H1 (cell line): ENCODE data around the gene PCDHB13. TPM values are rescaled to one million over a fixed set of nuclear protein-coding genes. Genes with fewer than 3 reads are reported as not detected.

Source experiments
- CTCF ChIA-PET: fragments of 300-600 bp; sonication (Branson Sonifier 250); formaldehyde crosslinking; loops from one replicate; lab custom pipeline; 2021; ENCODE audit not compliant: partially characterized antibody; lab: Charles Lee
- POLR2A ChIA-PET: fragments of 300-600 bp; sonication (Branson Sonifier 250); formaldehyde crosslinking; loops from one replicate; lab custom pipeline; 2021; ENCODE audit warnings: inconsistent platforms; ENCODE audit not compliant: partially characterized antibody; lab: Charles Lee
- DNase-seq, 2 experiments: peaks; one replicate each; pipeline versions ENCODE4 v3.0.0 to v3.0.0-alpha.2; 2010 to 2022; ENCODE audit warnings: low spot score in 2 of 2, low read depth in 1 of 2, mixed read lengths in 1 of 2
- FAIRE-seq: peaks from 2 replicates; lab custom pipeline; 2011; peaks lifted over from hg19 to GRCh38; lab: Jason Lieb, UNC
- H2AFZ ChIP-seq: 2 replicates; pipeline ENCODE4 v1.8.1; 2012; ENCODE audit warnings: low read length, inconsistent platforms
- H2AK5ac ChIP-seq: 2 replicates; pipeline ENCODE4 v1.6.1; 2013; ENCODE audit warnings: low read depth, low read length
- H2BK120ac ChIP-seq: replicated peaks from 2 replicates; pipeline ENCODE3; 2013; ENCODE audit warnings: low read depth, low read length, inconsistent platforms
- H2BK12ac ChIP-seq: 2 replicates; pipeline ENCODE4 v1.6.1; 2013; ENCODE audit warnings: low read depth, low read length
- H2BK15ac ChIP-seq: 2 replicates; pipeline ENCODE4 v1.6.1; 2013; ENCODE audit warnings: low read length
- H2BK20ac ChIP-seq: 2 replicates; pipeline ENCODE4 v1.6.1; 2013; ENCODE audit warnings: low read length
- H2BK5ac ChIP-seq: 2 replicates; pipeline ENCODE4 v1.6.1; 2013; ENCODE audit warnings: low read depth, low read length
- H3K14ac ChIP-seq: 2 replicates; pipeline ENCODE4 v1.6.1; 2013; ENCODE audit warnings: inconsistent platforms; ENCODE audit not compliant: insufficient read length
- H3K18ac ChIP-seq: 2 replicates; pipeline ENCODE4 v1.6.1; 2013; ENCODE audit warnings: low read length; ENCODE audit errors: extremely low read depth
- H3K23ac ChIP-seq: 2 replicates; pipeline ENCODE4 v1.6.1; 2013; ENCODE audit warnings: inconsistent platforms; ENCODE audit not compliant: insufficient read length
- H3K23me2 ChIP-seq: 2 replicates; pipeline ENCODE4 v1.6.1; 2013; ENCODE audit warnings: low read depth, low read length
- H3K27ac ChIP-seq: 2 replicates; pipeline ENCODE4 v1.6.1; 2011; ENCODE audit warnings: low read depth, low read length, inconsistent platforms
- H3K27me3 ChIP-seq, 4 experiments: replicated peaks in 1 of 4; 1 replicate in 1 of 4; 2 replicates in 3 of 4; pipeline versions ENCODE4 v1.6.1 to v1.8.1; 2011 to 2013; ENCODE audit warnings: low read length in 3 of 4, mild to moderate bottlenecking in 3 of 4, inconsistent platforms in 2 of 4, mixed read lengths in 2 of 4, moderate library complexity in 1 of 4; ENCODE audit not compliant: control insufficient read depth in 3 of 4, insufficient read depth in 3 of 4; ENCODE audit errors: extremely low read depth in 1 of 4
- H3K36me3 ChIP-seq, 4 experiments: 2 replicates each; pipeline versions ENCODE4 v1.6.1 to v1.8.1; 2011 to 2013; ENCODE audit warnings: mild to moderate bottlenecking in 4 of 4, low read length in 3 of 4, moderate library complexity in 2 of 4, control low read depth in 1 of 4, inconsistent platforms in 1 of 4; ENCODE audit not compliant: insufficient read depth in 4 of 4, control insufficient read depth in 2 of 4
- H3K4ac ChIP-seq: replicated peaks from 2 replicates; pipeline ENCODE3; 2013; ENCODE audit warnings: low read length, low read depth, mixed read lengths, inconsistent platforms; ENCODE audit not compliant: insufficient read length
- H3K4me1 ChIP-seq, 4 experiments: replicated peaks in 1 of 4; 1 replicate in 1 of 4; 2 replicates in 3 of 4; pipeline versions ENCODE4 v1.6.1 to v1.8.1; 2011 to 2013; ENCODE audit warnings: low read length in 3 of 4, inconsistent platforms in 2 of 4, mixed read lengths in 1 of 4; ENCODE audit not compliant: insufficient read depth in 4 of 4, control insufficient read depth in 3 of 4
- H3K4me2 ChIP-seq, 2 experiments: 2 replicates each; pipeline versions ENCODE4 v1.6.1 to v1.8.1; 2011 to 2013; ENCODE audit warnings: low read depth in 2 of 2, low read length in 2 of 2, control low read depth in 1 of 2, inconsistent platforms in 1 of 2, mild to moderate bottlenecking in 1 of 2; ENCODE audit not compliant: insufficient read depth in 1 of 2
- H3K4me3 ChIP-seq, 4 experiments: fragments of 200-600, 300-600 bp in 1 of 4; sonication (generic), shearing (Covaris generic), sonication (Bioruptor Twin) in 1 of 4; 2 replicates each; pipeline versions ENCODE4 v1.5.1 to v1.8.1; 2011 to 2016; ENCODE audit warnings: low read length in 4 of 4, low read depth in 3 of 4, control low read depth in 2 of 4, inconsistent platforms in 2 of 4, mild to moderate bottlenecking in 2 of 4, mixed read lengths in 1 of 4, moderate library complexity in 1 of 4; ENCODE audit not compliant: insufficient read depth in 2 of 4; ENCODE audit errors: extremely low read depth in 1 of 4
- H3K56ac ChIP-seq: replicated peaks from 2 replicates; pipeline ENCODE3; 2013; ENCODE audit warnings: low read depth, mild to moderate bottlenecking, mixed read lengths, low read length, inconsistent platforms; ENCODE audit not compliant: insufficient read length
- H3K79me1 ChIP-seq: 2 replicates; pipeline ENCODE4 v1.6.1; 2013; ENCODE audit warnings: low read depth, low read length, control low read depth
- H3K79me2 ChIP-seq, 2 experiments: 2 replicates each; pipeline versions ENCODE4 v1.6.1 to v1.8.1; 2012 to 2013; ENCODE audit warnings: low read length in 2 of 2, mild to moderate bottlenecking in 2 of 2, inconsistent platforms in 1 of 2; ENCODE audit not compliant: insufficient read depth in 2 of 2, control insufficient read depth in 1 of 2
- H3K9ac ChIP-seq, 4 experiments: replicated peaks in 1 of 4; 1 replicate in 1 of 4; 2 replicates in 3 of 4; pipeline versions ENCODE4 v1.6.1 to v1.8.1; 2011 to 2013; ENCODE audit warnings: low read depth in 3 of 4, low read length in 3 of 4, control low read depth in 2 of 4, mild to moderate bottlenecking in 2 of 4, moderate library complexity in 2 of 4, inconsistent platforms in 1 of 4; ENCODE audit errors: extremely low read depth in 1 of 4
- H3K9me3 ChIP-seq, 2 experiments: 2 replicates each; pipeline versions ENCODE4 v1.6.1 to v1.8.1; 2012 to 2013; ENCODE audit warnings: mild to moderate bottlenecking in 2 of 2, moderate library complexity in 2 of 2, control low read depth in 1 of 2, inconsistent platforms in 1 of 2, low read depth in 1 of 2, low read length in 1 of 2, mixed read lengths in 1 of 2; ENCODE audit not compliant: insufficient read depth in 2 of 2
- H4K20me1 ChIP-seq, 2 experiments: replicated peaks in 1 of 2; 2 replicates each; pipeline versions ENCODE3 to v1.8.1; 2011 to 2013; ENCODE audit warnings: inconsistent platforms in 2 of 2, low read length in 2 of 2, mild to moderate bottlenecking in 1 of 2; ENCODE audit not compliant: insufficient read depth in 2 of 2, control insufficient read depth in 1 of 2
- H4K5ac ChIP-seq: 2 replicates; pipeline ENCODE4 v1.6.1; 2013; ENCODE audit warnings: low read length, low read depth, mixed read lengths, inconsistent platforms; ENCODE audit not compliant: insufficient read length
- H4K8ac ChIP-seq: 2 replicates; pipeline ENCODE4 v1.8.0; 2013; ENCODE audit warnings: mild to moderate bottlenecking, moderate library complexity, low read length, inconsistent platforms; ENCODE audit not compliant: insufficient read depth; ENCODE audit errors: extremely low read depth
- H4K91ac ChIP-seq: replicated peaks from 2 replicates; pipeline ENCODE3; 2013; ENCODE audit warnings: low read length, mixed read lengths, inconsistent platforms; ENCODE audit not compliant: insufficient read length
- ASH2L ChIP-seq: fragments of 200-600, 300-600 bp; sonication (generic); IDR thresholded peaks from one replicate; pipeline ENCODE4 v1.7.1; 2017; ENCODE audit warnings: low read length
- CEBPB ChIP-seq: IDR thresholded peaks from 2 replicates; pipeline ENCODE4 v1.6.1; 2012; ENCODE audit warnings: low read depth, low read length
- EP300 ChIP-seq, 2 experiments: IDR thresholded peaks; 1 replicate in 1 of 2; 2 replicates in 1 of 2; pipeline ENCODE4 v1.6.1; 2011 to 2012; ENCODE audit warnings: low read depth in 2 of 2, low read length in 2 of 2, mild to moderate bottlenecking in 2 of 2, borderline replicate concordance in 1 of 2, inconsistent platforms in 1 of 2, moderate library complexity in 1 of 2
- RAD21 ChIP-seq, 2 experiments: IDR thresholded peaks in 1 of 2; conservative IDR thresholded peaks in 1 of 2; 2 replicates each; pipeline ENCODE4 v1.6.1; 2011; ENCODE audit warnings: low read depth in 2 of 2, low read length in 2 of 2, improper control_type of control experiment in 1 of 2, inconsistent platforms in 1 of 2, mild to moderate bottlenecking in 1 of 2, moderate library complexity in 1 of 2
- SAP30 ChIP-seq: fragments of 300-600 bp; sonication (generic); IDR thresholded peaks from 2 replicates; pipeline ENCODE4 v1.7.1; 2012; ENCODE audit warnings: low read length, moderate library complexity, mild to moderate bottlenecking, inconsistent platforms; ENCODE audit not compliant: insufficient read depth, insufficient replicate concordance
- SIRT6 ChIP-seq: IDR thresholded peaks from one replicate; pipeline ENCODE4 v1.7.1; 2012; ENCODE audit warnings: low read length, inconsistent platforms
- SP1 ChIP-seq: IDR thresholded peaks from 2 replicates; pipeline ENCODE4 v1.6.1; 2011; ENCODE audit warnings: low read depth, low read length
- SUZ12 ChIP-seq: fragments of 200-600 bp; sonication (generic); IDR thresholded peaks from 2 replicates; pipeline ENCODE4 v1.6.1; 2012; ENCODE audit warnings: mild to moderate bottlenecking, inconsistent platforms, low read length, moderate library complexity, mixed read lengths
- WGBS, 2 experiments: shearing (Covaris generic) in 1 of 2; methylation state at CpG; one replicate each; pipeline versions ENCODE4 v1.1.6 to v1.1.7; 2013 to 2015; ENCODE audit warnings: low lambda C conversion rate in 2 of 2, mixed read lengths in 2 of 2, inconsistent platforms in 1 of 2, low coverage in 1 of 2, missing lambda C conversion rate in 1 of 2; ENCODE audit not compliant: insufficient replicate concordance in 2 of 2, insufficient coverage in 1 of 2, insufficient read length in 1 of 2; ENCODE audit errors: extremely low coverage in 1 of 2, missing lambda C conversion rate in 1 of 2; 5-methylcytosine and 5-hydroxymethylcytosine counted together
- polyA plus RNA-seq, 7 experiments: library from polyadenylated mRNA; depleted of rRNA in 3 of 7; stranded (reverse) in 5 of 7; unstranded in 2 of 7; fragments of >200 nt in 5 of 7; fragments of 200-250 nt in 2 of 7; gene quantifications; 1 replicate in 5 of 7; 2 replicates in 1 of 7; 4 replicates in 1 of 7; pipeline versions ENCODE4 v1.2.1 to v1.2.3, GENCODE V29; 2011 to 2013; ENCODE audit warnings: missing spikeins in 2 of 7, mixed read lengths in 2 of 7
- total RNA-seq: library from RNA; stranded (reverse); fragmentation: NEBNext Ultra II Directional; extraction: Animal tissue kit (Norgen Biotek cat#: 25700); gene quantifications from 2 replicates; pipeline ENCODE4 v1.2.1, GENCODE V29; 2021

PCDHB13 gene
- total and polyA plus RNA-seq, 2 of the 8 experiments (the other 6 are each of a cell fraction or from before 2014, with no cell fraction given): 1.1 to 1.4 TPM

GRCh38 chr5:141236516-141237313 is 23.0 kb downstream of the PCDHB13 start:
- no peak for TF ChIP-seq SUZ12
- no peak for TF ChIP-seq CEBPB
- TF ChIP-seq RAD21 (IDR thresholded peaks at IDR 0.05 in 1 of 2, conservative IDR thresholded peaks at IDR 0.05 in 1 of 2; ENCODE audit: low read depth in 2 of 2, low read length in 2 of 2): no peak
- TF ChIP-seq ASH2L: no peak
- TF ChIP-seq SAP30: no peak
- no peak for TF ChIP-seq SIRT6
- TF ChIP-seq SP1: no peak
- TF ChIP-seq EP300 (IDR thresholded peaks at IDR 0.05; ENCODE audit: borderline replicate concordance in 1 of 2, low read depth in 2 of 2, low read length in 2 of 2): no peak
- TF ChIP-seq, all 59 proteins: peak for 0
- H3K9me3 ChIP-seq: peaks cover 16 to 33% of the 10 kb centered on the region in 2 experiments
- H4K8ac ChIP-seq: no peak overlapping the region
- H3K4ac ChIP-seq: no peak overlapping the region
- no peak overlapping the region for H2BK12ac ChIP-seq
- no peak overlapping the region for H3K27ac ChIP-seq
- H4K20me1 ChIP-seq: no peaks in the 10 kb centered on the region
- no peak overlapping the region for H3K4me3 ChIP-seq
- H2BK120ac ChIP-seq: no peak overlapping the region
- H3K23ac ChIP-seq: no peak overlapping the region
- ChIA-PET CTCF (interaction anchor here (0.6 to 1.9 kb wide), 4 partner anchors 37 to 327 kb away, joined by 3 to 7 read pairs (median 6); partner anchors contain the start of genes PCDHB11 and TAF7), POLR2A (no interaction called here)
- no peak overlapping the region for H4K91ac ChIP-seq
- H3K4me2 ChIP-seq: no peak overlapping the region
- no peaks in the 10 kb centered on the region for H3K79me1 ChIP-seq
- H2BK5ac ChIP-seq: no peak overlapping the region
- no peak overlapping the region for H4K5ac ChIP-seq
- H3K56ac ChIP-seq: no peak overlapping the region
- H3K18ac ChIP-seq: no peak overlapping the region
- H2BK15ac ChIP-seq: no peak overlapping the region
- peaks cover 0 to 6% (median 0%) of the 10 kb centered on the region in 4 experiments; a peak in 1 of 8 replicates for H3K36me3 ChIP-seq
- H3K14ac ChIP-seq: no peak overlapping the region
- no peak for FAIRE-seq
- H2AFZ ChIP-seq: no peak overlapping the region
- H2AK5ac ChIP-seq: no peak overlapping the region
- DNase-seq: no peak
- no peaks in the 10 kb centered on the region for H3K4me1 ChIP-seq
- no peaks in the 10 kb centered on the region; the same call in 1 of the 2 replicates for H3K23me2 ChIP-seq
- 85% methylated on average over 12 of the region's 32 CpGs; no CpG with 5 or more reads in 1 of the 2 experiments for WGBS, 2 experiments
- H3K27me3 ChIP-seq: no peaks in the 10 kb centered on the region
- H3K79me2 ChIP-seq: no peaks in the 10 kb centered on the region
- no peak overlapping the region for H2BK20ac ChIP-seq
- H3K9ac ChIP-seq: no peak overlapping the region
